HG02588 (cell line): ENCODE measurements around the gene ENPP1.
"Not testable (repeated sequence)": the region's sequence is repeated elsewhere in the genome, so short reads cannot be mapped to it uniquely, and the experiment has no call there.

Experiments
- ATAC-seq: cut with Tn5 transposase; IDR thresholded peaks from one replicate; pipeline ENCODE4 v1.9.1; 2021; ENCODE audit warnings: mild to moderate bottlenecking, moderate library complexity; ENCODE audit not compliant: unreplicated experiment

ENPP1 gene

GRCh38 chr6:131911951-131912350 lies 104.1 kb downstream of the ENPP1 start:
- no peak for ATAC-seq

GRCh38 chr6:131914234-131914633 lies 106.4 kb downstream of the ENPP1 start:
- no peak for ATAC-seq

- peak; percentile 75 for ATAC-seq
These were observed 107.3 kb downstream of the ENPP1 start for GRCh38 chr6:131914967-131915751.

GRCh38 chr6:131916091-131916796 lies 108.4 kb downstream of the ENPP1 start:
- not testable (repeated sequence) for ATAC-seq

- no peak for ATAC-seq
These were observed 109.0 kb downstream of the ENPP1 start for GRCh38 chr6:131916847-131917246.

- ATAC-seq = no peak
These were observed 109.5 kb downstream of the ENPP1 start for GRCh38 chr6:131917318-131917717.

GRCh38 chr6:131917763-131918649 lies 110.2 kb downstream of the ENPP1 start:
- ATAC-seq = no peak

- ATAC-seq = no peak
These were observed 111.0 kb downstream of the ENPP1 start for GRCh38 chr6:131918650-131919355.

- ATAC-seq = no peak
These were observed 112.8 kb downstream of the ENPP1 start for GRCh38 chr6:131920656-131921055.

GRCh38 chr6:131923356-131923755 lies 115.5 kb downstream of the ENPP1 start:
- ATAC-seq = no peak

- no peak for ATAC-seq
These were observed 117.2 kb downstream of the ENPP1 start for GRCh38 chr6:131924881-131925474.

GRCh38 chr6:131929264-131929663 lies 121.4 kb downstream of the ENPP1 start:
- ATAC-seq = no peak

GRCh38 chr6:131929976-131930375 lies 122.2 kb downstream of the ENPP1 start:
- no peak for ATAC-seq

GRCh38 chr6:131931063-131931750 lies 123.4 kb downstream of the ENPP1 start:
- ATAC-seq = no peak

GRCh38 chr6:131936156-131936555 lies 128.3 kb downstream of the ENPP1 start:
- ATAC-seq = no peak

GRCh38 chr6:131937226-131937625 lies 129.4 kb downstream of the ENPP1 start:
- ATAC-seq = no peak

- no peak for ATAC-seq
These were observed 130.1 kb downstream of the ENPP1 start for GRCh38 chr6:131937703-131938631.
